GM12878 (cell line): Measurements from ENCODE around the gene MAP6D1.

Source experiments
- EGR1 ChIP-seq, 2 experiments: IDR thresholded peaks; 1 replicate in 1 of 2; 2 replicates in 1 of 2; pipeline ENCODE4 v1.6.1; 2011 to 2012; ENCODE audit warnings: low read depth in 2 of 2, low read length in 2 of 2, borderline replicate concordance in 1 of 2, mild to moderate bottlenecking in 1 of 2, moderate library complexity in 1 of 2
- NFIC ChIP-seq: IDR thresholded peaks from 2 replicates; pipeline ENCODE4 v1.6.1; 2012; ENCODE audit warnings: low read depth, mild to moderate bottlenecking, inconsistent platforms, low read length, moderate library complexity
- TF ChIP-seq, protein P1 (sequence below), 3 experiments: IDR thresholded peaks in 2 of 3; conservative IDR thresholded peaks in 1 of 3; 2 replicates each; pipeline ENCODE4 v1.5.1; 2011; ENCODE audit warnings: low read depth in 3 of 3, low read length in 3 of 3, mild to moderate bottlenecking in 3 of 3, control low read depth in 2 of 3, moderate library complexity in 2 of 3, inconsistent platforms in 1 of 3, mixed read lengths in 1 of 3; ENCODE audit not compliant: control insufficient read depth in 2 of 3, insufficient read depth in 1 of 3; ENCODE audit errors: extremely low read depth in 1 of 3

GRCh38 chr3:183774631-183775030 is 50.7 kb downstream of the MAP6D1 start:
- TF ChIP-seq NFIC: no peak
- TF ChIP-seq, protein P1, sequence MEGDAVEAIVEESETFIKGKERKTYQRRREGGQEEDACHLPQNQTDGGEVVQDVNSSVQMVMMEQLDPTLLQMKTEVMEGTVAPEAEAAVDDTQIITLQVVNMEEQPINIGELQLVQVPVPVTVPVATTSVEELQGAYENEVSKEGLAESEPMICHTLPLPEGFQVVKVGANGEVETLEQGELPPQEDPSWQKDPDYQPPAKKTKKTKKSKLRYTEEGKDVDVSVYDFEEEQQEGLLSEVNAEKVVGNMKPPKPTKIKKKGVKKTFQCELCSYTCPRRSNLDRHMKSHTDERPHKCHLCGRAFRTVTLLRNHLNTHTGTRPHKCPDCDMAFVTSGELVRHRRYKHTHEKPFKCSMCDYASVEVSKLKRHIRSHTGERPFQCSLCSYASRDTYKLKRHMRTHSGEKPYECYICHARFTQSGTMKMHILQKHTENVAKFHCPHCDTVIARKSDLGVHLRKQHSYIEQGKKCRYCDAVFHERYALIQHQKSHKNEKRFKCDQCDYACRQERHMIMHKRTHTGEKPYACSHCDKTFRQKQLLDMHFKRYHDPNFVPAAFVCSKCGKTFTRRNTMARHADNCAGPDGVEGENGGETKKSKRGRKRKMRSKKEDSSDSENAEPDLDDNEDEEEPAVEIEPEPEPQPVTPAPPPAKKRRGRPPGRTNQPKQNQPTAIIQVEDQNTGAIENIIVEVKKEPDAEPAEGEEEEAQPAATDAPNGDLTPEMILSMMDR (IDR thresholded peaks at IDR 0.05 in 2 of 3, conservative IDR thresholded peaks at IDR 0.05 in 1 of 3; ENCODE audit: control insufficient read depth in 2 of 3, extremely low read depth in 1 of 3, insufficient read depth in 1 of 3, low read depth in 3 of 3, low read length in 3 of 3): no peak
- TF ChIP-seq EGR1 (IDR thresholded peaks at IDR 0.05; ENCODE audit: borderline replicate concordance in 1 of 2, low read depth in 2 of 2, low read length in 2 of 2): no peak
